Measurements from ENCODE around the gene CCND1.

The CCND1 gene

DNA sequence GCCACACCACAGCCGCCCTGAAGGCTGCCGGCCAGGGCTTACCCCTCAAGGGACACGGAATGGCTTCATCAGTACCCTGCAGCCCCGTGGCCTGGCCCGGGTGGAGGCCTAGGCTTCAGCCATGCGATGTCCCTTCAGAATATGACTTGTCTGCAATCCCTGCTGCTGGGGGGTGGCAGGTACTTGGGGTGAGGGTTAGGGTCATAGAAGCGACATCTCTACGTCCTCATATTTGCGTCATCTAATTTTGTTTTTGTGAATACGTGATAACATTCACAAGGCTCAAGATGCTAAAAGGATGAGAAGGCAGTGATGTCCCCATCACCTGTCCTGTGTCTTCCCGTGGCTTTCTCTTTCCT is 6.4 kb downstream of the CCND1 start:
- TF ChIP-seq, protein P1, sequence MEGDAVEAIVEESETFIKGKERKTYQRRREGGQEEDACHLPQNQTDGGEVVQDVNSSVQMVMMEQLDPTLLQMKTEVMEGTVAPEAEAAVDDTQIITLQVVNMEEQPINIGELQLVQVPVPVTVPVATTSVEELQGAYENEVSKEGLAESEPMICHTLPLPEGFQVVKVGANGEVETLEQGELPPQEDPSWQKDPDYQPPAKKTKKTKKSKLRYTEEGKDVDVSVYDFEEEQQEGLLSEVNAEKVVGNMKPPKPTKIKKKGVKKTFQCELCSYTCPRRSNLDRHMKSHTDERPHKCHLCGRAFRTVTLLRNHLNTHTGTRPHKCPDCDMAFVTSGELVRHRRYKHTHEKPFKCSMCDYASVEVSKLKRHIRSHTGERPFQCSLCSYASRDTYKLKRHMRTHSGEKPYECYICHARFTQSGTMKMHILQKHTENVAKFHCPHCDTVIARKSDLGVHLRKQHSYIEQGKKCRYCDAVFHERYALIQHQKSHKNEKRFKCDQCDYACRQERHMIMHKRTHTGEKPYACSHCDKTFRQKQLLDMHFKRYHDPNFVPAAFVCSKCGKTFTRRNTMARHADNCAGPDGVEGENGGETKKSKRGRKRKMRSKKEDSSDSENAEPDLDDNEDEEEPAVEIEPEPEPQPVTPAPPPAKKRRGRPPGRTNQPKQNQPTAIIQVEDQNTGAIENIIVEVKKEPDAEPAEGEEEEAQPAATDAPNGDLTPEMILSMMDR (IDR thresholded peaks at IDR 0.05; ENCODE audit: low read depth, low read length) = no peak
- no peak overlapping the region for H3K4me3 ChIP-seq (ENCODE audit: low read depth, low read length)

GRCh38 chr11:69647761-69648497 is 7.0 kb downstream of the CCND1 start:
- TF ChIP-seq, protein P1 (IDR thresholded peaks at IDR 0.05; ENCODE audit: low read depth, low read length) = no peak
- no peak overlapping the region for H3K4me3 ChIP-seq (ENCODE audit: low read depth, low read length)

- no peak overlapping the region for H3K4me3 ChIP-seq (ENCODE audit: low read depth, low read length)
- TF ChIP-seq, protein P1 (IDR thresholded peaks at IDR 0.05; ENCODE audit: low read depth, low read length) = no peak
Measured at GRCh38 chr11:69648679-69649575, 8.0 kb downstream of the CCND1 start.

DNA sequence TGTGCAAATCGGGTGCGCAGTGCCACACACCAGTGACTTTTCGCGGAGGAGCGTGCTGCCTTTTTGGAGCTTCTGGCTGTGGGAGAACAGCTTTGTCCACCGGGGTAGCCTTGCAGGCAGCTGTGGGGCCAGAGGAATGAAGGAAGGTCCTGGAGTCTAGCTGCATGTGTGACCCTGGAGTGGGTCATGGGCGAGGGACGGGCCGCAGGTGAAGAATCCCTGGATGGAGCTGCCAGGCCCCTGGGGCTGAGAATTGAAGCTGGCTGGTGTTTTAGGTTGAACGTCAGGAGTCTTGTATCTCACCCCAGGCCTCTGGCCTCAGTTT is 8.6 kb downstream of the CCND1 start:
- no peak overlapping the region for H3K4me3 ChIP-seq (ENCODE audit: low read depth, low read length)

GRCh38 chr11:69650081-69650831 is 9.3 kb downstream of the CCND1 start:
- TF ChIP-seq, protein P1 (IDR thresholded peaks at IDR 0.05; ENCODE audit: low read depth, low read length) = no peak
- no peak overlapping the region for H3K4me3 ChIP-seq (ENCODE audit: low read depth, low read length)

More for the DNA sequence above, 8.6 kb downstream of the CCND1 start:
- TF ChIP-seq, protein P1 (IDR thresholded peaks at IDR 0.05; ENCODE audit: low read depth, low read length) = no peak

- no peak overlapping the region for H3K4me3 ChIP-seq (ENCODE audit: low read depth, low read length)
- TF ChIP-seq, protein P1 (IDR thresholded peaks at IDR 0.05; ENCODE audit: low read depth, low read length) = no peak
Measured at GRCh38 chr11:69650832-69651344, 9.9 kb downstream of the CCND1 start.

Data from WI38 (cell line).